HL-60 (cell line): ENCODE measurements around the gene S1PR3.

Experiments
- DNase-seq, 2 experiments: peaks; one replicate each; pipeline ENCODE4 v3.0.0-alpha.2; 2010 to 2020; ENCODE audit warnings: low read depth in 1 of 2, low spot score in 1 of 2
- H3K27ac ChIP-seq: fragments of 250-450 bp; sonication (Bioruptor Pico); replicated peaks from 2 replicates; pipeline ENCODE4 v1.5.1; 2020; ENCODE audit warnings: mild to moderate bottlenecking, moderate library complexity
- H3K27me3 ChIP-seq: fragments of 250-450 bp; sonication (Bioruptor Pico); 2 replicates; pipeline ENCODE4 v1.5.1; 2021; ENCODE audit warnings: mild to moderate bottlenecking, moderate library complexity; ENCODE audit not compliant: insufficient read depth, poor library complexity, severe bottlenecking
- H3K4me3 ChIP-seq: replicated peaks from 2 replicates; pipeline ENCODE4 v1.5.1; 2011; ENCODE audit warnings: mild to moderate bottlenecking, control low read depth, low read length; ENCODE audit not compliant: insufficient read depth
- CTCF ChIP-seq: IDR thresholded peaks from one replicate; pipeline ENCODE4 v1.5.1; 2011; ENCODE audit warnings: low read length, control low read depth, inconsistent platforms; ENCODE audit not compliant: insufficient read depth
- GABPA ChIP-seq: IDR thresholded peaks from 2 replicates; pipeline ENCODE4 v1.6.1; 2012; ENCODE audit warnings: low read depth
- POLR2AphosphoS5 ChIP-seq: IDR thresholded peaks from 2 replicates; pipeline ENCODE4 v1.6.1; 2012; ENCODE audit warnings: low read depth
- REST ChIP-seq: IDR thresholded peaks from 2 replicates; pipeline ENCODE4 v1.6.1; 2012; ENCODE audit warnings: low read depth; ENCODE audit not compliant: insufficient replicate concordance
- SPI1 ChIP-seq: IDR thresholded peaks from 2 replicates; pipeline ENCODE4 v1.6.1; 2012; ENCODE audit warnings: low read depth, mild to moderate bottlenecking, borderline replicate concordance

S1PR3 gene

GRCh38 chr9:89013660-89014059, 22.4 kb downstream of the S1PR3 start:
- Histone ChIP-seq H3K27me3 (no peaks in the 10 kb centered on the region), H3K4me3 (no peak overlapping the region), H3K27ac (no peak overlapping the region)
- no peak for DNase-seq
- TF ChIP-seq REST (no peak), POLR2AphosphoS5 (no peak), CTCF (no peak), SPI1 (no peak), GABPA (no peak)

- no peak for DNase-seq
- no peaks in the 10 kb centered on the region for H3K27me3 ChIP-seq
- TF ChIP-seq REST, result no peak
- no peak overlapping the region for H3K27ac ChIP-seq
- no peak overlapping the region for H3K4me3 ChIP-seq
Observed at GRCh38 chr9:89014153-89014552, 22.9 kb downstream of the S1PR3 start.

GRCh38 chr9:89015336-89015735, 24.1 kb downstream of the S1PR3 start:
- no peak for TF ChIP-seq SPI1
- no peak for TF ChIP-seq POLR2AphosphoS5
- no peak for TF ChIP-seq REST
- no peak for TF ChIP-seq CTCF
- H3K27me3 ChIP-seq, result no peaks in the 10 kb centered on the region
- no peak overlapping the region for H3K27ac ChIP-seq
- H3K4me3 ChIP-seq, result no peak overlapping the region
- no peak for DNase-seq

DNA sequence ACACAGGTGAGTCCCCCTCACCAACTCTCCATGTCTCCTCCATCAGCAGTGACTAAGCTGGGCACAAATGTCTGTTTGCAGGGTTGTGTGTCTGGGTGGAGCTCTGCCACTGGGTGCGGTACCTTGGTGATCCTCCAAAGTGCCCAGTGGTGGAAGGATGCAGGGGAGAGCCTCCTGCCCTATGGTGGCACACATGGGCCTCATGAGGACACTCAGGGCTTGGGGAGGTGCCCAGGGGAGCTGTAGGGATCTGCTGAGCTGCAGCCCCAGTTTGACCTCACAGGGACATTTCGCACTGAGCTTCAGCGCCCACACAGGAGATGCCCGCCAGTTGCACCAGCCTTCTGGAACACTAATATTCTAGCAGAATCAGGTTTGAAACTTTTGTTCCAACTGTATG, 29.5 kb downstream of the S1PR3 start:
- Histone ChIP-seq H3K27me3 (no peaks in the 10 kb centered on the region), H3K4me3 (no peak overlapping the region), H3K27ac (no peak overlapping the region)
- no peak for DNase-seq
- TF ChIP-seq REST (no peak), GABPA (no peak), CTCF (no peak)
